H1 (cell line): ENCODE data around the gene C18orf63. TPM values are rescaled to one million over a fixed set of nuclear protein-coding genes. Genes with fewer than 3 reads are reported as not detected.

ENCODE experiments used
- CTCF ChIA-PET: fragments of 300-600 bp; sonication (Branson Sonifier 250); formaldehyde crosslinking; loops from one replicate; lab custom pipeline; 2021; ENCODE audit not compliant: partially characterized antibody; lab: Charles Lee
- POLR2A ChIA-PET: fragments of 300-600 bp; sonication (Branson Sonifier 250); formaldehyde crosslinking; loops from one replicate; lab custom pipeline; 2021; ENCODE audit warnings: inconsistent platforms; ENCODE audit not compliant: partially characterized antibody; lab: Charles Lee
- DNase-seq, 2 experiments: peaks; one replicate each; pipeline versions ENCODE4 v3.0.0 to v3.0.0-alpha.2; 2010 to 2022; ENCODE audit warnings: low spot score in 2 of 2, low read depth in 1 of 2, mixed read lengths in 1 of 2
- FAIRE-seq: peaks from 2 replicates; lab custom pipeline; 2011; peaks lifted over from hg19 to GRCh38; lab: Jason Lieb, UNC
- H2AFZ ChIP-seq: 2 replicates; pipeline ENCODE4 v1.8.1; 2012; ENCODE audit warnings: low read length, inconsistent platforms
- H2AK5ac ChIP-seq: 2 replicates; pipeline ENCODE4 v1.6.1; 2013; ENCODE audit warnings: low read depth, low read length
- H2BK120ac ChIP-seq: replicated peaks from 2 replicates; pipeline ENCODE3; 2013; ENCODE audit warnings: low read depth, low read length, inconsistent platforms
- H2BK12ac ChIP-seq: 2 replicates; pipeline ENCODE4 v1.6.1; 2013; ENCODE audit warnings: low read depth, low read length
- H2BK15ac ChIP-seq: 2 replicates; pipeline ENCODE4 v1.6.1; 2013; ENCODE audit warnings: low read length
- H2BK20ac ChIP-seq: 2 replicates; pipeline ENCODE4 v1.6.1; 2013; ENCODE audit warnings: low read length
- H2BK5ac ChIP-seq: 2 replicates; pipeline ENCODE4 v1.6.1; 2013; ENCODE audit warnings: low read depth, low read length
- H3K14ac ChIP-seq: 2 replicates; pipeline ENCODE4 v1.6.1; 2013; ENCODE audit warnings: inconsistent platforms; ENCODE audit not compliant: insufficient read length
- H3K18ac ChIP-seq: 2 replicates; pipeline ENCODE4 v1.6.1; 2013; ENCODE audit warnings: low read length; ENCODE audit errors: extremely low read depth
- H3K23ac ChIP-seq: 2 replicates; pipeline ENCODE4 v1.6.1; 2013; ENCODE audit warnings: inconsistent platforms; ENCODE audit not compliant: insufficient read length
- H3K23me2 ChIP-seq: 2 replicates; pipeline ENCODE4 v1.6.1; 2013; ENCODE audit warnings: low read depth, low read length
- H3K27ac ChIP-seq: 2 replicates; pipeline ENCODE4 v1.6.1; 2011; ENCODE audit warnings: low read depth, low read length, inconsistent platforms
- H3K27me3 ChIP-seq, 4 experiments: replicated peaks in 1 of 4; 1 replicate in 1 of 4; 2 replicates in 3 of 4; pipeline versions ENCODE4 v1.6.1 to v1.8.1; 2011 to 2013; ENCODE audit warnings: low read length in 3 of 4, mild to moderate bottlenecking in 3 of 4, inconsistent platforms in 2 of 4, mixed read lengths in 2 of 4, moderate library complexity in 1 of 4; ENCODE audit not compliant: control insufficient read depth in 3 of 4, insufficient read depth in 3 of 4; ENCODE audit errors: extremely low read depth in 1 of 4
- H3K36me3 ChIP-seq, 4 experiments: 2 replicates each; pipeline versions ENCODE4 v1.6.1 to v1.8.1; 2011 to 2013; ENCODE audit warnings: mild to moderate bottlenecking in 4 of 4, low read length in 3 of 4, moderate library complexity in 2 of 4, control low read depth in 1 of 4, inconsistent platforms in 1 of 4; ENCODE audit not compliant: insufficient read depth in 4 of 4, control insufficient read depth in 2 of 4
- H3K4ac ChIP-seq: replicated peaks from 2 replicates; pipeline ENCODE3; 2013; ENCODE audit warnings: low read length, low read depth, mixed read lengths, inconsistent platforms; ENCODE audit not compliant: insufficient read length
- H3K4me1 ChIP-seq, 4 experiments: replicated peaks in 1 of 4; 1 replicate in 1 of 4; 2 replicates in 3 of 4; pipeline versions ENCODE4 v1.6.1 to v1.8.1; 2011 to 2013; ENCODE audit warnings: low read length in 3 of 4, inconsistent platforms in 2 of 4, mixed read lengths in 1 of 4; ENCODE audit not compliant: insufficient read depth in 4 of 4, control insufficient read depth in 3 of 4
- H3K4me2 ChIP-seq, 2 experiments: 2 replicates each; pipeline versions ENCODE4 v1.6.1 to v1.8.1; 2011 to 2013; ENCODE audit warnings: low read depth in 2 of 2, low read length in 2 of 2, control low read depth in 1 of 2, inconsistent platforms in 1 of 2, mild to moderate bottlenecking in 1 of 2; ENCODE audit not compliant: insufficient read depth in 1 of 2
- H3K4me3 ChIP-seq, 4 experiments: fragments of 200-600, 300-600 bp in 1 of 4; sonication (generic), shearing (Covaris generic), sonication (Bioruptor Twin) in 1 of 4; 2 replicates each; pipeline versions ENCODE4 v1.5.1 to v1.8.1; 2011 to 2016; ENCODE audit warnings: low read length in 4 of 4, low read depth in 3 of 4, control low read depth in 2 of 4, inconsistent platforms in 2 of 4, mild to moderate bottlenecking in 2 of 4, mixed read lengths in 1 of 4, moderate library complexity in 1 of 4; ENCODE audit not compliant: insufficient read depth in 2 of 4; ENCODE audit errors: extremely low read depth in 1 of 4
- H3K56ac ChIP-seq: replicated peaks from 2 replicates; pipeline ENCODE3; 2013; ENCODE audit warnings: low read depth, mild to moderate bottlenecking, mixed read lengths, low read length, inconsistent platforms; ENCODE audit not compliant: insufficient read length
- H3K79me1 ChIP-seq: 2 replicates; pipeline ENCODE4 v1.6.1; 2013; ENCODE audit warnings: low read depth, low read length, control low read depth
- H3K79me2 ChIP-seq, 2 experiments: 2 replicates each; pipeline versions ENCODE4 v1.6.1 to v1.8.1; 2012 to 2013; ENCODE audit warnings: low read length in 2 of 2, mild to moderate bottlenecking in 2 of 2, inconsistent platforms in 1 of 2; ENCODE audit not compliant: insufficient read depth in 2 of 2, control insufficient read depth in 1 of 2
- H3K9ac ChIP-seq, 4 experiments: replicated peaks in 1 of 4; 1 replicate in 1 of 4; 2 replicates in 3 of 4; pipeline versions ENCODE4 v1.6.1 to v1.8.1; 2011 to 2013; ENCODE audit warnings: low read depth in 3 of 4, low read length in 3 of 4, control low read depth in 2 of 4, mild to moderate bottlenecking in 2 of 4, moderate library complexity in 2 of 4, inconsistent platforms in 1 of 4; ENCODE audit errors: extremely low read depth in 1 of 4
- H3K9me3 ChIP-seq, 2 experiments: 2 replicates each; pipeline versions ENCODE4 v1.6.1 to v1.8.1; 2012 to 2013; ENCODE audit warnings: mild to moderate bottlenecking in 2 of 2, moderate library complexity in 2 of 2, control low read depth in 1 of 2, inconsistent platforms in 1 of 2, low read depth in 1 of 2, low read length in 1 of 2, mixed read lengths in 1 of 2; ENCODE audit not compliant: insufficient read depth in 2 of 2
- H4K20me1 ChIP-seq, 2 experiments: replicated peaks in 1 of 2; 2 replicates each; pipeline versions ENCODE3 to v1.8.1; 2011 to 2013; ENCODE audit warnings: inconsistent platforms in 2 of 2, low read length in 2 of 2, mild to moderate bottlenecking in 1 of 2; ENCODE audit not compliant: insufficient read depth in 2 of 2, control insufficient read depth in 1 of 2
- H4K5ac ChIP-seq: 2 replicates; pipeline ENCODE4 v1.6.1; 2013; ENCODE audit warnings: low read length, low read depth, mixed read lengths, inconsistent platforms; ENCODE audit not compliant: insufficient read length
- H4K8ac ChIP-seq: 2 replicates; pipeline ENCODE4 v1.8.0; 2013; ENCODE audit warnings: mild to moderate bottlenecking, moderate library complexity, low read length, inconsistent platforms; ENCODE audit not compliant: insufficient read depth; ENCODE audit errors: extremely low read depth
- H4K91ac ChIP-seq: replicated peaks from 2 replicates; pipeline ENCODE3; 2013; ENCODE audit warnings: low read length, mixed read lengths, inconsistent platforms; ENCODE audit not compliant: insufficient read length
- ATF2 ChIP-seq: IDR thresholded peaks from 2 replicates; pipeline ENCODE4 v1.6.1; 2012; ENCODE audit warnings: low read length, inconsistent platforms
- CBX8 ChIP-seq: fragments of 300-800, 300-1000 bp; sonication (generic); IDR thresholded peaks from 2 replicates; pipeline ENCODE4 v1.7.1; 2016; ENCODE audit warnings: low read depth, low read length, borderline replicate concordance
- CHD1 ChIP-seq: IDR thresholded peaks from 2 replicates; pipeline ENCODE4 v1.6.1; 2012; ENCODE audit warnings: low read depth, low read length, improper control_type of control experiment
- CREB1 ChIP-seq: IDR thresholded peaks from 2 replicates; pipeline ENCODE4 v1.6.1; 2012; ENCODE audit warnings: inconsistent platforms
- EGR1 ChIP-seq: IDR thresholded peaks from 2 replicates; pipeline ENCODE4 v1.6.1; 2011; ENCODE audit warnings: low read depth, low read length, borderline replicate concordance
- GABPA ChIP-seq: IDR thresholded peaks from 2 replicates; pipeline ENCODE4 v1.6.1; 2011; ENCODE audit warnings: mild to moderate bottlenecking, low read length, moderate library complexity, borderline replicate concordance; ENCODE audit not compliant: insufficient read depth
- PHF8 ChIP-seq: fragments of 200-600 bp; sonication (generic); conservative IDR thresholded peaks from 2 replicates; pipeline ENCODE4 v1.7.1; 2012; ENCODE audit warnings: low read depth, mild to moderate bottlenecking, inconsistent platforms, low read length, moderate library complexity
- RFX5 ChIP-seq: IDR thresholded peaks from 2 replicates; pipeline ENCODE4 v1.6.1; 2011; ENCODE audit warnings: low read depth, low read length, improper control_type of control experiment, borderline replicate concordance
- RXRA ChIP-seq: IDR thresholded peaks from 2 replicates; pipeline ENCODE4 v1.6.1; 2011; ENCODE audit warnings: low read depth, mild to moderate bottlenecking, low read length, moderate library complexity; ENCODE audit not compliant: insufficient read depth
- SAP30 ChIP-seq: fragments of 300-600 bp; sonication (generic); IDR thresholded peaks from 2 replicates; pipeline ENCODE4 v1.7.1; 2012; ENCODE audit warnings: low read length, moderate library complexity, mild to moderate bottlenecking, inconsistent platforms; ENCODE audit not compliant: insufficient read depth, insufficient replicate concordance
- SIRT6 ChIP-seq: IDR thresholded peaks from one replicate; pipeline ENCODE4 v1.7.1; 2012; ENCODE audit warnings: low read length, inconsistent platforms
- SP2 ChIP-seq: IDR thresholded peaks from 2 replicates; pipeline ENCODE4 v1.6.1; 2012; ENCODE audit warnings: mild to moderate bottlenecking, low read length, inconsistent platforms
- ZNF274 ChIP-seq: IDR thresholded peaks from 2 replicates; pipeline ENCODE4 v1.7.0; 2012; ENCODE audit warnings: low read length, borderline replicate concordance; ENCODE audit errors: extremely low read depth
- WGBS, 2 experiments: shearing (Covaris generic) in 1 of 2; methylation state at CpG; one replicate each; pipeline versions ENCODE4 v1.1.6 to v1.1.7; 2013 to 2015; ENCODE audit warnings: low lambda C conversion rate in 2 of 2, mixed read lengths in 2 of 2, inconsistent platforms in 1 of 2, low coverage in 1 of 2, missing lambda C conversion rate in 1 of 2; ENCODE audit not compliant: insufficient replicate concordance in 2 of 2, insufficient coverage in 1 of 2, insufficient read length in 1 of 2; ENCODE audit errors: extremely low coverage in 1 of 2, missing lambda C conversion rate in 1 of 2; 5-methylcytosine and 5-hydroxymethylcytosine counted together
- polyA plus RNA-seq, 7 experiments: library from polyadenylated mRNA; depleted of rRNA in 3 of 7; stranded (reverse) in 5 of 7; unstranded in 2 of 7; fragments of >200 nt in 5 of 7; fragments of 200-250 nt in 2 of 7; gene quantifications; 1 replicate in 5 of 7; 2 replicates in 1 of 7; 4 replicates in 1 of 7; pipeline versions ENCODE4 v1.2.1 to v1.2.3, GENCODE V29; 2011 to 2013; ENCODE audit warnings: missing spikeins in 2 of 7, mixed read lengths in 2 of 7
- total RNA-seq: library from RNA; stranded (reverse); fragmentation: NEBNext Ultra II Directional; extraction: Animal tissue kit (Norgen Biotek cat#: 25700); gene quantifications from 2 replicates; pipeline ENCODE4 v1.2.1, GENCODE V29; 2021

The C18orf63 gene
- total and polyA plus RNA-seq, 2 of the 8 experiments (the other 6 are each of a cell fraction or from before 2014, with no cell fraction given) = not detected

GRCh38 chr18:74299162-74299561 lies 16.5 kb upstream of the C18orf63 start:
- Histone ChIP-seq H2BK20ac (no peak overlapping the region), H3K23me2 (no peaks in the 10 kb centered on the region), H3K79me1 (no peaks in the 10 kb centered on the region), H3K56ac (no peak overlapping the region), H4K5ac (no peak overlapping the region), H3K36me3 (no peaks in the 10 kb centered on the region; a peak in 1 of 8 replicates), H3K4me1 (no peaks in the 10 kb centered on the region), H3K4me2 (no peak overlapping the region), H2AK5ac (no peak overlapping the region), H3K4ac (no peak overlapping the region), H2BK120ac (no peak overlapping the region), H3K79me2 (no peaks in the 10 kb centered on the region), H2BK5ac (no peak overlapping the region), H3K23ac (no peak overlapping the region), H4K91ac (no peak overlapping the region), H3K14ac (no peak overlapping the region), H3K27ac (no peak overlapping the region), H2BK15ac (no peak overlapping the region), H2AFZ (no peak overlapping the region), H2BK12ac (no peak overlapping the region), H4K20me1 (no peaks in the 10 kb centered on the region), H3K18ac (no peak overlapping the region), H3K27me3 (no peaks in the 10 kb centered on the region), H3K4me3 (no peak overlapping the region), H4K8ac (no peak overlapping the region), H3K9ac (no peak overlapping the region), H3K9me3 (peaks cover 0 to 7% of the 10 kb centered on the region in 2 experiments; a peak in 2 of 4 replicates)
- no peak for DNase-seq
- POLR2A ChIA-PET = no interaction called here
- 83% methylated on average over 1 of the region's 1 CpG; no CpG with 5 or more reads in 1 of the 2 experiments for WGBS, 2 experiments
- no peak for FAIRE-seq
- CTCF ChIA-PET = interaction anchor here (1.2 to 2.2 kb wide), 2 partner anchors 102 to 146 kb away, joined by 3 to 8 read pairs; no protein-coding TSS in a partner anchor
- TF ChIP-seq CBX8 (no peak), SIRT6 (no peak), PHF8 (no peak), RXRA (no peak), GABPA (no peak), ZNF274 (no peak), ATF2 (no peak), RFX5 (no peak), CHD1 (no peak), CREB1 (no peak), EGR1 (no peak), SAP30 (no peak), SP2 (no peak)
